ENCODE measurements around the gene MYO15A.

MYO15A gene

GRCh38 chr17:18226284-18226945 is 117.9 kb downstream of the MYO15A start:
- H3K4me3 ChIP-seq (ENCODE audit: low read length) = peak overlapping the region; percentile 89
- DNase-seq (ENCODE audit: low read depth) = no peak
- TF ChIP-seq CTCF (conservative IDR thresholded peaks at IDR 0.05; ENCODE audit: low read depth, low read length) = no peak

GRCh38 chr17:18227635-18228034 is 119.1 kb downstream of the MYO15A start:
- H3K4me3 ChIP-seq (ENCODE audit: low read length) = no peak overlapping the region
- no peak for TF ChIP-seq CTCF (conservative IDR thresholded peaks at IDR 0.05; ENCODE audit: low read depth, low read length)
- no peak for DNase-seq (ENCODE audit: low read depth)

- no peak for DNase-seq (ENCODE audit: low read depth)
- no peak for TF ChIP-seq CTCF (conservative IDR thresholded peaks at IDR 0.05; ENCODE audit: low read depth, low read length)
- no peak overlapping the region for H3K4me3 ChIP-seq (ENCODE audit: low read length)
Measured at GRCh38 chr17:18228176-18228682, 119.7 kb downstream of the MYO15A start.

GRCh38 chr17:18229254-18229653 is 120.7 kb downstream of the MYO15A start:
- H3K4me3 ChIP-seq (ENCODE audit: low read length) = no peak overlapping the region
- DNase-seq (ENCODE audit: low read depth) = no peak
- TF ChIP-seq CTCF (conservative IDR thresholded peaks at IDR 0.05; ENCODE audit: low read depth, low read length) = no peak

Measured in retinal pigment epithelial cell (primary cell).